ENCODE results near the gene CUL3.

- TF ChIP-seq CTCF (IDR thresholded peaks at IDR 0.05; ENCODE audit: insufficient read depth, low read length, poor library complexity, severe bottlenecking) (peak; percentile 42), EZH2phosphoT487 (conservative IDR thresholded peaks at IDR 0.05; ENCODE audit: low read length) (no peak)
These were observed 135.7 kb downstream of the CUL3 start for GRCh38 chr2:224449212-224450147.
